B cell (primary cell): ENCODE results near the gene PRKD2. TPM values are rescaled to one million over a fixed set of nuclear protein-coding genes. Genes with fewer than 3 reads are reported as not detected.
A peak's percentile ranks its signal among the peaks of the same experiment; 100 is the strongest.

ENCODE experiments used
- ATAC-seq: fragments of 200-7000 bp; cut with Tn5 transposase; one replicate; pipeline ENCODE4 v1.10.0; 2021; ENCODE audit warnings: low read depth, mild to moderate bottlenecking, moderate number of reproducible peaks, moderate library complexity
- CTCF ChIA-PET: fragments of 350-600 bp; sonication (Branson Sonifier 250); formaldehyde crosslinking; loops from one replicate; lab custom pipeline; 2021; ENCODE audit warnings: antibody characterized with exemption, inconsistent platforms; lab: Charles Lee
- POLR2A ChIA-PET: fragments of 350-600 bp; sonication (Branson Sonifier 250); formaldehyde crosslinking; loops from one replicate; lab custom pipeline; 2021; ENCODE audit warnings: antibody characterized with exemption; lab: Charles Lee
- DNase-seq: peaks from one replicate; pipeline ENCODE4 v3.0.0; 2013
- H2AFZ ChIP-seq: 2 replicates; pipeline ENCODE4 v1.6.1; 2012; ENCODE audit warnings: mild to moderate bottlenecking, low read depth, low read length; ENCODE audit not compliant: insufficient read depth, poor library complexity, severe bottlenecking
- H3K27ac ChIP-seq, 2 donors: 1 replicate in 1 of 2; 2 replicates in 1 of 2; pipeline ENCODE4 v1.5.1; 2012 to 2013; ENCODE audit warnings: low read length in 2 of 2, mild to moderate bottlenecking in 2 of 2, moderate library complexity in 1 of 2
- H3K27me3 ChIP-seq, 4 experiments: fragments of 200-600 bp in 1 of 4; sonication (generic) in 1 of 4; replicated peaks in 1 of 4; 1 replicate in 2 of 4; 2 replicates in 2 of 4; pipeline versions ENCODE4 v1.6.1 to v1.7.0; 2013 to 2016; ENCODE audit warnings: low read length in 3 of 4, mild to moderate bottlenecking in 2 of 4, mixed read lengths in 1 of 4, moderate library complexity in 1 of 4; ENCODE audit not compliant: insufficient read depth in 4 of 4, control insufficient read depth in 3 of 4; ENCODE audit errors: control extremely low read depth in 1 of 4
- H3K36me3 ChIP-seq, 2 experiments: replicated peaks in 1 of 2; 1 replicate in 1 of 2; 2 replicates in 1 of 2; pipeline versions ENCODE4 v1.6.1 to v1.7.1; 2013; ENCODE audit warnings: low read length in 1 of 2; ENCODE audit not compliant: insufficient read depth in 2 of 2, control insufficient read depth in 1 of 2; ENCODE audit errors: control extremely low read depth in 1 of 2, extremely low read depth in 1 of 2
- H3K4me1 ChIP-seq, 2 donors: fragments of 200-600 bp in 1 of 2; sonication (generic) in 1 of 2; 1 replicate in 1 of 2; 2 replicates in 1 of 2; pipeline versions ENCODE4 v1.5.1 to v1.6.1; 2013 to 2017; ENCODE audit warnings: low read length in 2 of 2; ENCODE audit not compliant: control insufficient read depth in 2 of 2, insufficient read depth in 2 of 2
- H3K4me2 ChIP-seq: replicated peaks from 2 replicates; pipeline ENCODE3; 2012; ENCODE audit warnings: mild to moderate bottlenecking, low read depth, low read length; ENCODE audit not compliant: poor library complexity, severe bottlenecking
- H3K4me3 ChIP-seq, 5 experiments: fragments of 200-600 bp in 1 of 5; sonication (generic) in 1 of 5; 1 replicate in 3 of 5; 2 replicates in 2 of 5; pipeline versions ENCODE4 v1.5.1 to v1.7.0; 2011 to 2016; ENCODE audit warnings: low read length in 4 of 5, mild to moderate bottlenecking in 4 of 5, low read depth in 2 of 5, control low read depth in 1 of 5, moderate library complexity in 1 of 5; ENCODE audit not compliant: insufficient read depth in 1 of 5; ENCODE audit errors: control extremely low read depth in 1 of 5, extremely low read depth in 1 of 5
- H3K79me2 ChIP-seq: fragments of 200-600 bp; sonication (generic); one replicate; pipeline ENCODE4 v1.6.0; 2016; ENCODE audit warnings: low read length; ENCODE audit not compliant: control insufficient read depth, insufficient read depth
- H3K9ac ChIP-seq: fragments of 200-600 bp; sonication (generic); 2 replicates; pipeline ENCODE4 v1.6.1; 2017; ENCODE audit warnings: mild to moderate bottlenecking, low read length, moderate library complexity
- H3K9me3 ChIP-seq, 3 donors: one replicate each; pipeline versions ENCODE4 v1.6.1 to v1.7.1; 2013; ENCODE audit warnings: low read length in 2 of 3; ENCODE audit not compliant: control insufficient read depth in 2 of 3, insufficient read depth in 1 of 3; ENCODE audit errors: control extremely low read depth in 1 of 3
- H4K20me1 ChIP-seq: 2 replicates; pipeline ENCODE4 v1.6.0; 2012; ENCODE audit warnings: mild to moderate bottlenecking, low read length; ENCODE audit not compliant: insufficient read depth, control insufficient read depth, poor library complexity, severe bottlenecking
- H3K27ac Mint-ChIP-seq: one replicate; pipeline ENCODE4 v1.8.0; 2021; ENCODE audit warnings: mixed read lengths
- H3K27me3 Mint-ChIP-seq: one replicate; pipeline ENCODE4 v1.8.0; 2021; ENCODE audit warnings: mixed read lengths
- H3K4me1 Mint-ChIP-seq: one replicate; pipeline ENCODE4 v1.8.0; 2021; ENCODE audit warnings: mixed read lengths
- H3K4me3 Mint-ChIP-seq: one replicate; pipeline ENCODE4 v1.8.0; 2021; ENCODE audit warnings: mixed read lengths
- H3K9me3 Mint-ChIP-seq: one replicate; pipeline ENCODE4 v1.8.0; 2022; ENCODE audit warnings: mixed read lengths; ENCODE audit not compliant: insufficient read depth
- EZH2 ChIP-seq: IDR thresholded peaks from 2 replicates; pipeline ENCODE4 v1.6.1; 2012; ENCODE audit warnings: borderline replicate concordance, low read depth, mild to moderate bottlenecking, moderate library complexity, low read length; ENCODE audit not compliant: insufficient read depth, poor library complexity, severe bottlenecking
- WGBS: methylation state at CpG from one replicate; pipeline ENCODE4 v1.1.5; 2013; ENCODE audit warnings: missing lambda C conversion rate; ENCODE audit not compliant: insufficient coverage; 5-methylcytosine and 5-hydroxymethylcytosine counted together
- intact Hi-C: fragments of 100-400 bp; cut with micrococcal nuclease; formaldehyde crosslinking; loops from one replicate; pipeline ENCODE4 v1.10.0; 2022
- polyA plus RNA-seq: library from polyadenylated mRNA; depleted of rRNA; stranded (reverse); fragments of >200 nt; gene quantifications from 2 replicates; pipeline ENCODE4 v1.2.3, GENCODE V29; 2012
- total RNA-seq, 2 donors: library from RNA; stranded (reverse); fragments of 120-200 nt in 1 of 2; gene quantifications; 1 replicate in 1 of 2; 2 replicates in 1 of 2; pipeline versions ENCODE4 v1.2.3 to v1.2.4, GENCODE V29; 2013 to 2022
- TF ChIP-seq, protein P1 (sequence below): fragments of 200-600 bp; IDR thresholded peaks from one replicate; pipeline ENCODE4 v1.8.0; 2022; ENCODE audit warnings: antibody characterized with exemption, mild to moderate bottlenecking

PRKD2 gene
- total and polyA plus RNA-seq, 2 donors (not counting 1 experiment from before 2014, with no cell fraction given): 192 to 208 TPM

DNA sequence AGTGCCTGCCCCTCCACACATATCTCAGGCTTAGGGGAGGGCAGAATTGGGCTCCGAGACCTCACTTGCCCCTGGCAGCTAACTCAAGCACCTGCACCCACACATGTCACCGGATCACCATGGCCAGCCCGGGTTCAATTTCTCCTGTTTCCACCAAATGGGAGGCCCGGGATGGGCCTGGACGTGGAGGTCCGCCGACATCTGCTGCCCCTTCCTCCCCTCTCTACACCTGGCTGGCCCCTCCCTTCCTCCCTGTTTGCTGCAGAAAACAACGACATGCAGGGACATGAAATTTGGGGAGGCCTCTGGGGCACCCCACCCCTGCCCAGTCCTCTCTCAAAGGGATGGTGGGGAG, 1.3 kb downstream of the PRKD2 start:
- POLR2A ChIA-PET: interaction anchor here (0.6 kb wide), 2 partner anchors 21 to 101 kb away, joined by 3 read pairs; no protein-coding TSS in a partner anchor
- intact Hi-C loops: loop anchor here (2.0 to 5.0 kb wide), 2 partner anchors 71 to 98 kb away; no protein-coding TSS in a partner anchor
- CTCF ChIA-PET: interaction anchor here (1.7 to 4.4 kb wide), 4 partner anchors 12 to 125 kb away, joined by 7 to 65 read pairs (median 32); no protein-coding TSS in a partner anchor
- peak overlapping the region; percentile 77 to 99 (median 92) for H3K4me3 ChIP-seq
- 0% methylated on average over 7 of the region's 8 CpGs for WGBS
- Mint-ChIP-seq H3K4me3 (peak overlapping the region; percentile 97), H3K27me3 (no peaks in the 10 kb centered on the region), H3K27ac (peak overlapping the region; percentile 91), H3K4me1 (peaks cover 53% of the 10 kb centered on the region), H3K9me3 (no peaks in the 10 kb centered on the region)
- TF ChIP-seq, protein P1, sequence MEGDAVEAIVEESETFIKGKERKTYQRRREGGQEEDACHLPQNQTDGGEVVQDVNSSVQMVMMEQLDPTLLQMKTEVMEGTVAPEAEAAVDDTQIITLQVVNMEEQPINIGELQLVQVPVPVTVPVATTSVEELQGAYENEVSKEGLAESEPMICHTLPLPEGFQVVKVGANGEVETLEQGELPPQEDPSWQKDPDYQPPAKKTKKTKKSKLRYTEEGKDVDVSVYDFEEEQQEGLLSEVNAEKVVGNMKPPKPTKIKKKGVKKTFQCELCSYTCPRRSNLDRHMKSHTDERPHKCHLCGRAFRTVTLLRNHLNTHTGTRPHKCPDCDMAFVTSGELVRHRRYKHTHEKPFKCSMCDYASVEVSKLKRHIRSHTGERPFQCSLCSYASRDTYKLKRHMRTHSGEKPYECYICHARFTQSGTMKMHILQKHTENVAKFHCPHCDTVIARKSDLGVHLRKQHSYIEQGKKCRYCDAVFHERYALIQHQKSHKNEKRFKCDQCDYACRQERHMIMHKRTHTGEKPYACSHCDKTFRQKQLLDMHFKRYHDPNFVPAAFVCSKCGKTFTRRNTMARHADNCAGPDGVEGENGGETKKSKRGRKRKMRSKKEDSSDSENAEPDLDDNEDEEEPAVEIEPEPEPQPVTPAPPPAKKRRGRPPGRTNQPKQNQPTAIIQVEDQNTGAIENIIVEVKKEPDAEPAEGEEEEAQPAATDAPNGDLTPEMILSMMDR: no peak
- no peak for TF ChIP-seq EZH2
- H4K20me1 ChIP-seq: peaks cover 42% of the 10 kb centered on the region
- ATAC-seq (no peak), DNase-seq (no peak)
- peaks cover 64% of the 10 kb centered on the region for H3K79me2 ChIP-seq
- H3K4me1 ChIP-seq: peaks cover 42 to 59% of the 10 kb centered on the region in 2 donors
- peak overlapping the region; percentile 94 for H3K4me2 ChIP-seq
- peak overlapping the region; percentile 82 to 89 for H3K27ac ChIP-seq
- peak overlapping the region; percentile 92 for H3K9ac ChIP-seq
- H3K9me3 ChIP-seq: no peaks in the 10 kb centered on the region
- peaks cover 0 to 21% of the 10 kb centered on the region in 2 experiments for H3K36me3 ChIP-seq
- H2AFZ ChIP-seq: no peak overlapping the region
- H3K27me3 ChIP-seq: no peaks in the 10 kb centered on the region

DNA sequence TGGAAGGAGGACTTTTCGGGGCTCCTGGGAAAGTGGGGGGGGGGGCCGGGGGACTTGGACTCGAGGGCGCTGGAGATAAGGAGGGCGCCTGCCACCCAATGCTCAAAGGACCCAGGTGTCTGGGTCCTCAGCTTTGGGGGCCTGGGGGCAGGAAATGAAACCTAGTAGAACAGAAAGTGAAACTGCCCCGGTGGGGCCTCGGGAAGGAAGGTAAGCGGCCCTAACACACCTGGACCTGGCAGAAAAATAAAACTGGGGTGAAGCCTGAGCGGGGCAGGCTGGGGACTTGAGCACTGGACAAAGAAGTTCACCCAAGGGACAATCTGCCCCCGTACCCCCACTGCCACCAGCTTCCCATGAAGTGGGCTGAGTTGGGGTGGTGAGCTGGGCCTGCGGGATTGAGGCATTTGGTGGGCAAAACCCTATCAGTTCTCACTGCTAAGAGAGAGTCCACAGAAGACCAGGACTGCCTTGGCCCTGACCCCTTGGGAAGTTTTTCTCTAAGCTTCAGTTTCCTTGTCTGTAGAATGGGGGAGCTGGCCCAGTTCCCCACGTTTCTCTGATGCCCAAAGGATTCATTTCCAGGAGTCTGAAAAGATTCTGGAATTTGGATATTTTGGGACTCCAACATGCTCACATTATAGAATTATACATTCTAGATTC, 2.3 kb downstream of the PRKD2 start:
- Histone ChIP-seq H4K20me1 (peaks cover 52% of the 10 kb centered on the region), H3K27me3 (no peaks in the 10 kb centered on the region), H3K4me3 (peak overlapping the region; percentile 77 to 99 (median 92)), H3K9me3 (no peaks in the 10 kb centered on the region), H3K9ac (peak overlapping the region; percentile 92), H3K4me1 (peaks cover 32 to 49% of the 10 kb centered on the region in 2 donors), H3K36me3 (peaks cover 0 to 24% of the 10 kb centered on the region in 2 experiments), H2AFZ (peak overlapping the region; percentile 50), H3K27ac (peak overlapping the region; percentile 82 to 89), H3K4me2 (peak overlapping the region; percentile 94), H3K79me2 (peaks cover 71% of the 10 kb centered on the region)
- intact Hi-C loops: loop anchor here (1.0 to 5.0 kb wide), 4 partner anchors 10 to 97 kb away; no protein-coding TSS in a partner anchor
- TF ChIP-seq, protein P1: no peak
- no peak for TF ChIP-seq EZH2
- ATAC-seq (peak; percentile 32), DNase-seq (peak; percentile 87)
- H3K27ac Mint-ChIP-seq: peak overlapping the region; percentile 94
- H3K27me3 Mint-ChIP-seq: no peaks in the 10 kb centered on the region
- H3K9me3 Mint-ChIP-seq: no peaks in the 10 kb centered on the region
- peak overlapping the region; percentile 97 for H3K4me3 Mint-ChIP-seq
- peaks cover 44% of the 10 kb centered on the region for H3K4me1 Mint-ChIP-seq
- POLR2A ChIA-PET: interaction anchor here (0.5 to 1.3 kb wide), 9 partner anchors 9 to 110 kb away, joined by 3 to 6 read pairs (median 5); no protein-coding TSS in a partner anchor
- CTCF ChIA-PET: interaction anchor here (1.5 to 4.4 kb wide), 6 partner anchors 9 to 126 kb away, joined by 3 to 65 read pairs (median 11); no protein-coding TSS in a partner anchor
- 2% methylated on average over 6 of the region's 12 CpGs for WGBS
